AG08396 (cell line): ENCODE data around the gene TCEAL3.
"Not testable (repeated sequence)": the region's sequence is repeated elsewhere in the genome, so short reads cannot be mapped to it uniquely, and the experiment has no call there.

Experiments
- DNase-seq: peaks from one replicate; pipeline ENCODE4 v3.0.0; 2012; ENCODE audit warnings: low spot score, mixed read lengths

The TCEAL3 gene

DNA sequence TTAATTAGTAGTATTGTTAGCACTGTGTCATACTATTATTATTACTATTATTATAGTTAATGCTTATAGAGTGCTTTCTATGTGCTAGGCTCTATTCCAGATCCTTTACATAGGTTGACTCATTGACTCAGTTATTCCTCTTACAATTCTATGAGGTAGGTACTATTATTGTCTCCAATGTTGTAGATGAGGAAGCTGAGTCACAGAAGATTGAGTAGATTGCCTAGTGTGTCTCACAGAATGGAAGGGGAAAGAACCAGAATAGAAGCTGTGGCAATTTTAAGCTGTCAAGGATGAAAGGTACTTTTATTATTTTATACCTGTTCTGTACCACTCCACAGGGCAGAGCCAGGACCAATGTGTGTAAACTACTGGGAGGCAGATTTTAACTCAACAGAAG, 19.1 kb downstream of the TCEAL3 start:
- no peak for DNase-seq

DNA sequence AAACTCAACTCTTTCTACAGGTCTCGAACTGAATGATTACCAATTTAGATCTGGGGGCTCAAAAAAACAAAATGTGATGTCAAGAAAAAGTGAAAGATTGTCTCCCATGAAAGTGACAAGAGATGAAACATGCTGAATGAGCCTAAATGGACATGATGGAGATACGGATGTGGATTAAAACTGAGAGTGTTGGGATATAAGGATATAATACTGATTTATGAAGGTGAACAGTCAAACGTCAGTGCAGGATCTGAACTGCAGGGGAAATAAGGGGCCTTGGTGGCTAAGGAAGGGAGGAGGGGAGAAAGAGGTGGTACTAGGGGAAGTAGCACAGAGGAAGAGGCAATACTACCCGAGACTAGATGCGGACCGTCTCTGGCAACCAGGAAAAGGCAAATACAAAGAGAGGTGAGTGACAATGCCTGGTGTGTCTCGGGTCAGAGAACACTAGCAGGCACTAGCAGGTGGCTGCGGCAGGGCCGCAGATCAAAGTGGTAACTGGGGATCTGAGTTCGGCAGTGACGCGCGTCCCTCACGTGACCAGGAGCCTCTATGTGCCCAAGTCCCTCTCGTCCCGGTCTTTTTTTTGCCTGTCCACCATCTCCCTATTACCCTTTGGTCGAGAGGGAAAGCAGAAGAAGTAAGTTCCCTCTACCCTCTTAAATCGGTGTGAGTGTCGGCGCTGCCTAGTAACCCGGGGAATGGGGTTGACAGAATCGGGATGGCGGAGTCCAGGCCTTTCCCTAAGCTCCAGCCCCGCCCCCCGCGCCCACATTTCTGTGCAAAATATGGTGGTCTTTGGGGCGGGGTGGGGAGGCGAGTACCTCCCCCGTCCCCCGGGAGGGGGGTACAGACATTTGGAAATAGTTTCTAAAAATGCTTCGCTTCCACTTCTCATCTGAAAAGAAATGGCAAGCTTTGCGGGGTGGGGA, 20.9 kb downstream of the TCEAL3 start, which contains the start of gene TCEAL1:
Gene TCEAL1 (plus strand): TSS at position 590 of the 932 bp plus-strand sequence. CDS start 942 bp downstream, outside the sequence.
- peak; percentile 16 for DNase-seq

DNA sequence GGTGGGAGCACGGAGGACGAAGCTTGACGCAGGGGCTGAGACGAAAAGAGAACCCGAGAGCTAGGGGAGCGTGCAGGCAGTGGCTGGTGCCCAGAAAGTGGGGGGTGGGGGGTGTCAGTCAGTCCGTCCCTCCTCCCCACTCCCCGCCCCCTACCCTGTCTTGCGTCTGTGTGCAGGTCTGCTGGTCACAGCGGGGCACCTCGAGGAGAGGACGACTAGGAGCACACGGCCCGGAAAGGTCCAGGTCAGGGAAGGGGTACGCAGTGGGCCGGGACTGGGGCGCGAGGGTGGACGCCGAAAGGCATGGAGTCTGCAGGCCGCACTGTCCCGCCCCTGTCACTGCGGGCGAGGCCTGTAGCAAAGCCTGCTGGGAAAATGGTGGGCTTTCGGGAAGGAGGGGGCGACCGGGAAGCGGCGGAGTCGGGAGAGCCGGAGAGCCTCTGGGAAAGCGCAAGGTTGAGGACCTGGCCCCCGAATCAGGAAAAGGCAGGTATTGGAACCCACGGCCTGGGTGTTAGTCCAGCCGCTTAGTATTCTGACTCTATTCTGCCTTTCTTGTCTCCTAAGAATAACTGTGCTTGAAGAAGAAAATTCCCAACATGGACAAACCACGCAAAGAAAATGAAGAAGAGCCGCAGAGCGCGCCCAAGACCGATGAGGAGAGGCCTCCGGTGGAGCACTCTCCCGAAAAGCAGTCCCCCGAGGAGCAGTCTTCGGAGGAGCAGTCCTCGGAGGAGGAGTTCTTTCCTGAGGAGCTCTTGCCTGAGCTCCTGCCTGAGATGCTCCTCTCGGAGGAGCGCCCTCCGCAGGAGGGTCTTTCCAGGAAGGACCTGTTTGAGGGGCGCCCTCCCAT, 21.8 kb downstream of the TCEAL3 start:
- peak; percentile 36 for DNase-seq

DNA sequence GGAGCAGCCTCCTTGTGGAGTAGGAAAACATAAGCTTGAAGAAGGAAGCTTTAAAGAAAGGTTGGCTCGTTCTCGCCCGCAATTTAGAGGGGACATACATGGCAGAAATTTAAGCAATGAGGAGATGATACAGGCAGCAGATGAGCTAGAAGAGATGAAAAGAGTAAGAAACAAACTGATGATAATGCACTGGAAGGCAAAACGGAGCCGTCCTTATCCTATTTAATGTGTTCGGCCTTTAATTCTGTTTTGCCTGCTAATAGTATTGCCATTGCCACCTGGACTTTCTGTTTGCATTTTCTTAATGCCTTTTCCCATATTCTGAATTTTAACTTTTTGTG, 22.4 kb downstream of the TCEAL3 start:
- DNase-seq = no peak

DNA sequence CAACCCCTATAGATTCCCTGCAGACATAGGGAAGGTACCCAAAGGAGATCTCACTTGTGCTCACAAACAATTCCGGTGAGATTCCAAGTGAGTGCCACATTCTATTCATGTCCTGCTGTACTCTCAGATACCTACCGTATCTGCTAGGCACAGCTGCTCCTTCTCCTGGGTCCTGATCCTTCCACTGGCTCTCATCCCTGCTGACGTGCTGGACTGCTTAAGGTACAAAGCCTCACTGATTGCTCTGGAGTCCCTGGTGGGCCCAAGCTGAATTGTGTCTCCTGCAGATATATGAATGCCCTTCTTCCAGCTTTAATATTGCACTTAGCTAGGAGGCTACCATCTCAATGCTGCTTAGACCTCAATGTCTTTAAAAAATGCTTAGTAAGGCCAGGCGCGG, 23.4 kb downstream of the TCEAL3 start:
- DNase-seq = no peak

DNA sequence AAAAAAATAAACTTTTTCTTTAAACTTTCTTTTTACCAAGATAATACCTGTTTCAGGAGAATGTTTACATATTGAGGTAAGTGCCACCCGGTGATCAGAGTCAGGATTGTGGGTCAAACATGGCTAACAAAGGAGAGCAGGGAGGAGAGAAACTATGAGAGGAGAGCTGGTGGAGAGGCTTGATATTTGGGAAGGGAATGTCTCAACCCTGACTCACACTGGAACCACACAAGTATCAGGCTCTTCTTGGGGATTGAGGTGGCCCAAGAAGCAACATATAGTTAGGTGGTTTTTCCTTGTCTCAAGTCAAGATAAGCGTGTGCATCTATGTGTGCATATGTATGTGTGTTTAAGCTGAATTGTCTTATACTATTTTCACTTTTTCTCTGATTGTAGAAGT, 27.7 kb downstream of the TCEAL3 start:
- no peak for DNase-seq

DNA sequence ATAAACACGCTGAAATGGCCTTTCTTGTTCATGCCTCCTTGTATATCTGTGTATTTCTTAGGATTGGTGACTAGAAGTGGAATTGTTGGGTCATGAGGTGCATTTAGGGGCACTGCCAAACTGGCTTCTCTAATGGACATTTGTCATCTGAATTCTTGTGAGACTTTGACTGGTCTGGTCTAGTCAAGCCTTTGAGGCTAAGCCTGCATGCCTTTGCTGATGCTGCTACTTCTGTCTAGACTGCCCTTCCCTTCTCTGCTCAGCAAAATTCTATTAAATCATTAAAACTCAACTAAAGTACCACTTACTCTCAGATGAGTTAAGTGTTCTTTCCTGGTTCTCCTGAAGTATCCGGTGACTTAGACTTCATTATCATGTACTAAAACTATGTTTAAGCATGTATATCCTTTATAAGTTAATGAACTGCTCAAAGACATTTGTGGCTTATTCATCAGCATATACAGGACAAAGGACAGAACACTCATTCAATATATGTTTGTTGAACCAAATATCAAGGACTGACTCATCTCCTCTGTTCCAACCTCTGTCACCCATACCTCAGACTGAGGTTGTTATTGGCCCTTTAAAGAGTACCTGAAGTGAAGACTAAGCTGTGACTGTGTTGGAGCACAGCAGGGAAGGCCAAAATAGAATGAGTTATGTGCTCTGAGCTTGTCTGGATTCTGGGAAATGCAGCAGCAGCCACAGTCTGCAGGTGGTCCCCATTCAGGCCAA, 30.0 kb downstream of the TCEAL3 start:
- no peak for DNase-seq

DNA sequence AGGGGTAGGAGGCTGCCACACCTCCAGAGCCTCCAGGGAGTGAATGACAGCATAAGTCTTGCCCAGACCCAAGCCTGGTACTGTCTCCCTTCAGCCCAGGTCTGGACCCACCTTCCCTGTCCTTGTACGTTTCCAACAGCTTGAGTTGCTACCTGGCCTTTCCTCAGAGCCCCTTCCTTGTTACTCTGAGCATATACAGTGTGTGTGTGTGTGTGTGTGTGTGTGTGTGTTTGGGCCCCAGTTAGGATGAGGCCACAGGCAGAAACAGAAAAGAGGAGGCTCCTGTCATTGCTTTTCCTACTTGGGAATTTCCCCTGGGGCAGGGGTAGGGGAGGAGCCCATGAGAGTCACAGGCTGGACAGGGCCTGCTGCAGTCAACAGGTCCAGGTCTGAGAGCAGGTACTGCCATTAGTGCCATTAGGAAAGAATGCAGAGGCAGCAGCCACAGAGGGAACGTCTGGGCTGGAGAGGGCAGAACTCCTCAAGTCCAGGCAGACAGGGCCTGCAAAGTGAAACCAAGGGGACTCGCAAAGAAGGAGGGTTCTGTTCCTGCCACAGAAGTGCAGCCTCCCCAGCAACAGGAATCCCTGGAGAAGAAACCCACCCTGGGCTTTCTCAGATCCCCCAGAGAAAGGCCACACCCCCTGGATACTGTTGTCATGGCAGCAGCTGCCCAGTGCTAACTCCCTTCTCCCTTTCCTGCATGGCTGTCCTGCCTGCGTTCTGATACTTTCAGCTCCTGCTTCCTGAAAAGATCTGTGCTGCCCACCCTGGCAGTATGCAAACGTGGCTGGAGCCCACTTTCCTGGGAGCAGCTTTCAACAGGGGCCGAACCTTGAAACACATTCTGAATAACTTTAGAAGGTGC, 30.9 kb downstream of the TCEAL3 start:
- not testable (repeated sequence) for DNase-seq

DNA sequence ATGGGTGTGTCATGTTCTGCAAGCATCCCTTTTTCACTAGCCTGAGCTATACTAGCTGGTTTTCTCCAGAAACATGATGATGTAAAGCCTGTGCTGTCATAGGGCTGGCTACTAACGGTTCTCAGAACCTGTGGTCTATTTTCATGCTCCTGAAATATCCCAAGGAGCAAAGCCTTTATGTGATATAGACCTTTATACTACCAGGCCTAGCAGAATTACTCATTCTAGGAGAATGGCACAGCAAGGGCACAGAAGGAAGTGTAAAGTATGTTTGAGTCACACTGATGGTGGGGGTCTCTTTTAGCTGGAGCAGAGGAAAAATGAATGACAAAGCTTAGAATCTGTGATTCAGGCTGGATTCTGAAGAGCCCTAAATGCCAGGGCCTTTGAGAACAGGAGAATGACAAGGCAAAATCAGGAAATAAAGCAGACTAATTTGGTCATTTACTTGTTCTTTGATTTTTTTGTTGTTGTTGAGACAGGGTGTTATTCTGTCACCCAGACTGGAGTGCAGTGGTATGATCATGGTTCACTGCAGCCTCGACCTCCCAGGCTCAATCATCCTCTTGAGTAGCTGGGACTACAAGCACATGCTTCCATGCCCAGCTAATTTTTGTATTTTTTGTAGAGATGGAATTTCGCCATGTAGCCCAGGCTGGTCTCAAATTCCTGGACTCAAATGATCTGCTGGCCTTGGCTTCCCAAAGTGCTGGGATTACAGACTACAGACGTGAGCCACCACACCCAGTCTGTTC, 32.8 kb downstream of the TCEAL3 start:
- DNase-seq = no peak

DNA sequence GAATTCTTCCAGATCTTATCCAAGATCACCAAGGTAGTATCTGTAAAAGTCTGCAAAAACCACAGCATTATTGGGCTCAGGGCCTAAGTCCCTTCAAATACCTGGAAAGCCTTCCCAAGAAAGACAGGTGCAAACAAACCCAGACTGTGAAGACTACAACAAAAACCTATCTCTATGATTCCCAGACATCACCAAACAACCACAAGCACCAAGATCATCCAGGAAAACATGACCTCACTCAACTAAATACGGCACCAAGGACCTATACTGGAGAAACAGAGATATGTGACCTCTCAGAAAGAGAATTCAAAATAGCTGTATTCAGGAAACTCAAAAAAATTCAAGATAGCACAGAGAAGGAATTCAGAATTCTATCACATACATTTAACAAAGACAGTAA, 36.4 kb downstream of the TCEAL3 start:
- no peak for DNase-seq

DNA sequence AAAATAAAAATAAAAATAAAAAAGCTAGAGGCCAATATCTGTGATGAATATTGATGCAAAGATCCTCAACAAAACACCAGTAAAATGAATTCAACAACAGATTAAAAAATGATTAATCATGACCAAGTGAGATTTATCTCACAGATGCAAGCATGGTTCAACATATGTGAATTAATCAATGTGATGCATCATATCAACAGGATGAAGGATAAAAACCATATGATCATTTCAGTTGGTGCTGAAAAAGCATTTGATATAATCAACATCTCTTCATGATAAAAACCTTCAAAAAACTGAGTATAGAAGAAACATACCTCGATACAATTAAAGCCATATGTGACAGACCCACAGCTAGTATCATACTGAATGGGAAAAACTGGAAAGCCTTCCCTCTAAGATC, 39.9 kb downstream of the TCEAL3 start:
- no peak for DNase-seq

DNA sequence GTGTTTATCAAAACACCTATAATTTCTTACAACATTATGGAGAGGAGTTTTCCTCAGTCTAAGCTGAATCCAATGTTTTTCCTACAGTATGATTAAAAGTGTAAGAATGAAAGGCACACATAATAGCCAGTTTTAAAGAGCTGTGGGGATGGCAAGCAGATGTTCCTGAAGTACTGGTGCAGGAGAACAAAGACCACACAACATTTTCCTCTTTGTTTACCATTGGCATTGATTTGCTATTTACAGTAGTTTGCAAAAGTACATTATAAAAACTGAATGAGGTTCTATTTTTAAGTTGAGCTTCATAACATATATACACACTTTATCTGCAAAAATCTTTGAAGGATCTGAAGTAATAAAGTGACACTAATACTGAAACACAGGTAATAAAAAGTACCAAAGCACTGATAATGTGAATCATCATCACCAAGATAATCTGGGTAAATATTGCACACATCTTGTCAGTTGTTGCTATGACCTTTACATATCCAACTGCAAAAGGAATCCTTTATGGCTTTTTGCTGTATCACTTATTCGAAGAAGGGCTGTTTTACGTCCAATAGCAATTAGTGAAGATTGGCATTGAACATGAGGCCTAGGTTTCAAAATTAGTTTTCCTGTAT, 43.5 kb downstream of the TCEAL3 start:
- no peak for DNase-seq

DNA sequence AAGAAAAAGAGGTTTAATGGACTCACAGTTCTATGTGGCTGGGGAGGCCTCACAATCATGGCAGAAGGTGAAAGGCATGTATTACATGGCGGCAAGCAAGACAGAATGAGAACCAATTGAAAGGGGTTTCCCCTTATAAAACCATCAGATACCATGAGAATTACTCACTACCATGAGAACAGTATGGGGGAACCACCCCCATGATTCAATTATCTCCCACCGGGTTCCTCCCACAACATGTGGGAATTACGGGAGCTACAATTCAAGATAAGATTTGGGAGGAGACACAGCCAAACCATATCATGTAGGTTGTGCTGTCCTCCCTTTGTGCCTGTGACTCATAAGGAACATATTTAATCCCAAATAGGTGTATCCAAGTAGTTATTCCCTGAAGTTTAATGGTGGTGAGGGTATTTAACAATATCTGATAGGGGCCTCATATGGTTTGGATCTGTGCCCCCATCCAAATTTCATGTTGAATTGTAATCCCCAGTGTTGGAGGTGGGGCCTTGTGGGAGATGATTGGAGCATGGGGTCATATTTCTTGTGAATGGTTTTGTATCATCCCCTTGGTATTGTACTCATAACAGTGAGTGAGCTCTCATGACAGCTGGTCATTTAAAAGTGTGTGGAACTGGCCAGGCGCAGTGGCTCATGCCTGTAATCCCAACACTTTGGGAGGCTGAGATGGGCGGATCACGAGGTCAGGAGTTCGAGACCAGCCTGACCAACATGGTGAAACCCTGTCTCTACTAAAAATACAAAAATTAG, 47.7 kb downstream of the TCEAL3 start:
- DNase-seq = not testable (repeated sequence)

DNA sequence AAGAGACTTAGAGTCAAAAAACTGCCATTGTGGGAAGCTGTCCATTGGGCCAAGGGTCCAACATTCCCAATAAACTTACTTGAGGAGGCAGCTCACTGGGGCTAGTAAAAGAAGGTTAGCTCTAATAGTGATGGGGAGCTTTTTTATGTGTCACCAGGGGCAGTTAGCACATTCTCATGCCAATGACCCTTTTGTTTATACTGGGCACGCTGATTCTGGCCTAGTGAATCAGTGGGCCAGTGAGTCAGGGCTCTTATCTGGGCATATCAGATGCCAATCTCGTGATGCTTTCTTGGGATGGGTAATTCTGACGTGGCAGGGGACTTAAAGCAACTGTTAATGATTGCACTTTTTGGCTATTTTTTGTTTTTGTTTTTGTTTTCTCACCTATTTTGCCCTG, 48.9 kb downstream of the TCEAL3 start:
- peak; percentile 40 for DNase-seq

DNA sequence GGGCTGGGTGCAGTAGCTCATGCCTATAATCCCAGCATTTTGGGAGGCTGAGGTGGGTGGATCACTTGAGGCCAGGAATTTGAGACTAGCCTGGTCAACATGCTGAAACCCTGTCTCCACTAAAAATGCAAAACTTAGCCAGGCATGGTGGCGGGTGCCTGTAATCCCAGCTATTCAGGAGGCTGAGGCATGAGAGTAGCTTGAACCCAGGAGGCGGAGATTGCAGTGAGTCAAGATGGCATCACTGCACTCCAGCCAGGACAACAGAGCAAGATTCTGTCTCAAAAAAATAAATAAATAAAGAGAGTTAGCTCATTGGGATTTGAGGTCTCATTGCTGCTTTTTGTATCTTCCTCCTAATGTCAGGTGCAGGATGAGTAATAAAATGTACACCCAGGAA, 49.3 kb downstream of the TCEAL3 start:
- DNase-seq = not testable (repeated sequence)

DNA sequence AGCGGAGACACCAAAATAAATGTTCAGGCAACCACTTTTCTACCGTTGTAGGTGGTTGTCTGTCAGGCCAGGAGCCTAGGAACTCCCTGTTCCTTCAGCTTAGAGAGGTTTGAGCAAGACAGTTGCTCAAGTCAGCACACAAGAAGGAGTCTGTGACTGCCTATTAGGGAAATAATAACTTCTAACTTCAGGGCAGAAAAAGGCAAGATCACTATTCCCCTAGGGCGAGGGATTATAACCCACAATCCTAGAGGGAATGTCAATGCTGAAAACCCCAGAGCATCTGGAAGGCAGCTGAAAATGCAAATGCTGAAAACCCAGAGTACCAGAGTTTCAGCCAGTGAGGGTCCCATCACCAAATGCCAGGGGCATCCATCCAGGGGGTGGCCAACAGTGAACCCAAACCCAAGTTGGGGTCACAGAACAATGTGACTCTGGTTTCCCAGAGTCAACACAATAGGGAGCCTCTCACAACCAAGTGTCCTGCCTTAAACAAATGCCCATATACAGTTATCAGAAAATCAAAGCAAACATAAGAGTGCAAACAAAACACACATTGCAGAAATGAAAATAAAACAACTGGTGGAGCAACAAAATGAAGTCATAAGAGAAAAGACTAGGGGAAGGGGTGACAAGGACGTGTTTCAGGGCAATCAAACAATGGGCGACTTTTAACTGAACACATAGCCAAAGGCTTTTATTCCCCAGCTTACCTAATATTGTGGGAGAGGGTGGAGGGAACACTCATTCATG, 51.1 kb downstream of the TCEAL3 start:
- no peak for DNase-seq

DNA sequence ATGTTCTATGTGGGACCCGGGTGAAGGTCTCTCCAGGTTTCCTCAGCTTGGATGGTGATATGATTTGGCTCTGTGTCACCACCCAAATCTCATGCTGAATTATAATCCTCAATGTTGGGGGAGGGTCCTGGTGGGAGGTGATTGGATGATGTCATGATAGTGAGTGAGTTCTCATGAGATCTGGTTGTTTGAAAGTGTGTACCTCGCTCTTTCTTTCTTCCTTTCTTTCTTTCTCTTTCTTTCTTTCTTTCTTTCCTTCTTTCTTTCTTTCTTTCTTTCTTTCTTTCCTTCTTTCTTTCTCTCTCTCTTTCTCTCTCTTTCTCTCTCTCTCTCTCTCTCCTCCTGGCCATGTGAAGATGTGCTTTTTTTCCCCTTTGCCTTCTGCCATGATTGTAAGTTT, 51.7 kb downstream of the TCEAL3 start:
- not testable (repeated sequence) for DNase-seq
